ENCODE measurements around the gene PIGQ.

The PIGQ gene

GRCh38 chr16:609316-609715, 39.5 kb downstream of the PIGQ start:
- Histone ChIP-seq H3K27ac (ENCODE audit: low read depth, low read length) (no peak overlapping the region), H3K4me1 (ENCODE audit: control insufficient read depth, insufficient read depth, low read length) (peaks cover 2% of the 10 kb centered on the region), H3K4me3 (ENCODE audit: low read length) (no peak overlapping the region), H3K36me3 (ENCODE audit: control insufficient read depth, insufficient read depth, low read length) (no peaks in the 10 kb centered on the region), H3K9ac (ENCODE audit: low read length) (no peak overlapping the region), H3K27me3 (ENCODE audit: control insufficient read depth, insufficient read depth, low read length) (no peaks in the 10 kb centered on the region)

GRCh38 chr16:609984-610383, 40.2 kb downstream of the PIGQ start:
- Histone ChIP-seq H3K9ac (ENCODE audit: low read length) (no peak overlapping the region), H3K36me3 (ENCODE audit: control insufficient read depth, insufficient read depth, low read length) (no peaks in the 10 kb centered on the region), H3K4me1 (ENCODE audit: control insufficient read depth, insufficient read depth, low read length) (peaks cover 2% of the 10 kb centered on the region), H3K27me3 (ENCODE audit: control insufficient read depth, insufficient read depth, low read length) (no peaks in the 10 kb centered on the region), H3K4me3 (ENCODE audit: low read length) (no peak overlapping the region), H3K27ac (ENCODE audit: low read depth, low read length) (no peak overlapping the region)

- Histone ChIP-seq H3K4me1 (ENCODE audit: control insufficient read depth, insufficient read depth, low read length) (peaks cover 2% of the 10 kb centered on the region), H3K36me3 (ENCODE audit: control insufficient read depth, insufficient read depth, low read length) (no peaks in the 10 kb centered on the region), H3K4me3 (ENCODE audit: low read length) (no peak overlapping the region), H3K27ac (ENCODE audit: low read depth, low read length) (no peak overlapping the region), H3K27me3 (ENCODE audit: control insufficient read depth, insufficient read depth, low read length) (no peaks in the 10 kb centered on the region), H3K9ac (ENCODE audit: low read length) (no peak overlapping the region)
Observed at GRCh38 chr16:610513-611381, 41.0 kb downstream of the PIGQ start.

GRCh38 chr16:615122-615521, 45.4 kb downstream of the PIGQ start:
- Histone ChIP-seq H3K36me3 (ENCODE audit: control insufficient read depth, insufficient read depth, low read length) (peaks cover 2% of the 10 kb centered on the region), H3K4me3 (ENCODE audit: low read length) (no peak overlapping the region), H3K27me3 (ENCODE audit: control insufficient read depth, insufficient read depth, low read length) (no peaks in the 10 kb centered on the region), H3K4me1 (ENCODE audit: control insufficient read depth, insufficient read depth, low read length) (peaks cover 2% of the 10 kb centered on the region), H3K27ac (ENCODE audit: low read depth, low read length) (no peak overlapping the region), H3K9ac (ENCODE audit: low read length) (no peak overlapping the region)

- H3K27me3 ChIP-seq (ENCODE audit: control insufficient read depth, insufficient read depth, low read length) = no peaks in the 10 kb centered on the region
- no peak overlapping the region for H3K4me3 ChIP-seq (ENCODE audit: low read length)
- H3K9ac ChIP-seq (ENCODE audit: low read length) = no peak overlapping the region
- H3K36me3 ChIP-seq (ENCODE audit: control insufficient read depth, insufficient read depth, low read length) = peaks cover 2% of the 10 kb centered on the region
- no peak overlapping the region for H3K27ac ChIP-seq (ENCODE audit: low read depth, low read length)
- H3K4me1 ChIP-seq (ENCODE audit: control insufficient read depth, insufficient read depth, low read length) = peaks cover 5% of the 10 kb centered on the region
Observed at GRCh38 chr16:616733-617586, 47.2 kb downstream of the PIGQ start.

- H3K4me1 ChIP-seq (ENCODE audit: control insufficient read depth, insufficient read depth, low read length) = peaks cover 6% of the 10 kb centered on the region
- no peak overlapping the region for H3K27ac ChIP-seq (ENCODE audit: low read depth, low read length)
- H3K4me3 ChIP-seq (ENCODE audit: low read length) = no peak overlapping the region
- peaks cover 2% of the 10 kb centered on the region for H3K36me3 ChIP-seq (ENCODE audit: control insufficient read depth, insufficient read depth, low read length)
- no peak overlapping the region for H3K9ac ChIP-seq (ENCODE audit: low read length)
- no peaks in the 10 kb centered on the region for H3K27me3 ChIP-seq (ENCODE audit: control insufficient read depth, insufficient read depth, low read length)
Observed at GRCh38 chr16:617855-618254, 48.1 kb downstream of the PIGQ start.

- Histone ChIP-seq H3K4me1 (ENCODE audit: control insufficient read depth, insufficient read depth, low read length) (peaks cover 6% of the 10 kb centered on the region), H3K36me3 (ENCODE audit: control insufficient read depth, insufficient read depth, low read length) (peaks cover 2% of the 10 kb centered on the region), H3K27me3 (ENCODE audit: control insufficient read depth, insufficient read depth, low read length) (no peaks in the 10 kb centered on the region), H3K9ac (ENCODE audit: low read length) (no peak overlapping the region), H3K27ac (ENCODE audit: low read depth, low read length) (no peak overlapping the region), H3K4me3 (ENCODE audit: low read length) (no peak overlapping the region)
Observed at GRCh38 chr16:619476-620100, 49.8 kb downstream of the PIGQ start.

GRCh38 chr16:620700-621525, 51.1 kb downstream of the PIGQ start:
- H3K27me3 ChIP-seq (ENCODE audit: control insufficient read depth, insufficient read depth, low read length) = no peaks in the 10 kb centered on the region
- no peak overlapping the region for H3K4me3 ChIP-seq (ENCODE audit: low read length)
- no peak overlapping the region for H3K27ac ChIP-seq (ENCODE audit: low read depth, low read length)
- H3K36me3 ChIP-seq (ENCODE audit: control insufficient read depth, insufficient read depth, low read length) = peaks cover 2% of the 10 kb centered on the region
- H3K4me1 ChIP-seq (ENCODE audit: control insufficient read depth, insufficient read depth, low read length) = peaks cover 6% of the 10 kb centered on the region
- H3K9ac ChIP-seq (ENCODE audit: low read length) = no peak overlapping the region

GRCh38 chr16:621526-622105, 51.8 kb downstream of the PIGQ start:
- H3K27me3 ChIP-seq (ENCODE audit: control insufficient read depth, insufficient read depth, low read length) = no peaks in the 10 kb centered on the region
- no peak overlapping the region for H3K4me3 ChIP-seq (ENCODE audit: low read length)
- H3K9ac ChIP-seq (ENCODE audit: low read length) = no peak overlapping the region
- H3K4me1 ChIP-seq (ENCODE audit: control insufficient read depth, insufficient read depth, low read length) = peaks cover 6% of the 10 kb centered on the region
- peaks cover 6% of the 10 kb centered on the region for H3K36me3 ChIP-seq (ENCODE audit: control insufficient read depth, insufficient read depth, low read length)
- no peak overlapping the region for H3K27ac ChIP-seq (ENCODE audit: low read depth, low read length)

GRCh38 chr16:622920-623280, 53.1 kb downstream of the PIGQ start:
- peak overlapping the region; percentile 61 for H3K27ac ChIP-seq (ENCODE audit: low read depth, low read length)
- no peak overlapping the region for H3K4me3 ChIP-seq (ENCODE audit: low read length)
- H3K4me1 ChIP-seq (ENCODE audit: control insufficient read depth, insufficient read depth, low read length) = peaks cover 6% of the 10 kb centered on the region
- H3K9ac ChIP-seq (ENCODE audit: low read length) = no peak overlapping the region
- H3K36me3 ChIP-seq (ENCODE audit: control insufficient read depth, insufficient read depth, low read length) = peaks cover 6% of the 10 kb centered on the region
- H3K27me3 ChIP-seq (ENCODE audit: control insufficient read depth, insufficient read depth, low read length) = no peaks in the 10 kb centered on the region

- H3K4me1 ChIP-seq (ENCODE audit: control insufficient read depth, insufficient read depth, low read length) = peaks cover 6% of the 10 kb centered on the region
- H3K4me3 ChIP-seq (ENCODE audit: low read length) = no peak overlapping the region
- peaks cover 4% of the 10 kb centered on the region for H3K36me3 ChIP-seq (ENCODE audit: control insufficient read depth, insufficient read depth, low read length)
- H3K27ac ChIP-seq (ENCODE audit: low read depth, low read length) = no peak overlapping the region
- no peak overlapping the region for H3K9ac ChIP-seq (ENCODE audit: low read length)
- no peaks in the 10 kb centered on the region for H3K27me3 ChIP-seq (ENCODE audit: control insufficient read depth, insufficient read depth, low read length)
Observed at GRCh38 chr16:624526-625070, 54.8 kb downstream of the PIGQ start.

Data from rectal smooth muscle tissue (tissue), 1 donor.